ENCODE results near the gene TOP2B.

- TF ChIP-seq EZH2 (IDR thresholded peaks at IDR 0.05; ENCODE audit: borderline replicate concordance, low read depth, low read length): no peak
- no peak; the same call in 1 of the 2 replicates for TF ChIP-seq NR1H2 (CRISPR knock-in tag; IDR thresholded peaks at IDR 0.05)
- no peak; a peak in 1 of 6 replicates for TF ChIP-seq CTCF (IDR thresholded peaks at IDR 0.05 in 2 of 3, conservative IDR thresholded peaks at IDR 0.05 in 1 of 3; ENCODE audit: insufficient read depth in 2 of 3, low read depth in 1 of 3, low read length in 3 of 3)
Measured at GRCh38 chr3:25663869-25664811, 567 bp downstream of the TOP2B start.
